K562 (cell line): Measurements from ENCODE around the gene MYOM3. TPM values are rescaled to one million over a fixed set of nuclear protein-coding genes. Genes with fewer than 3 reads are reported as not detected.
A peak's percentile ranks its signal among the peaks of the same experiment; 100 is the strongest.

Experiments
- ATAC-seq: fragments of 200-7000 bp; cut with Tn5 transposase; 3 replicates; pipeline ENCODE4 v1.9.1; 2020; ENCODE audit warnings: moderate library complexity
- BruUV-seq: library from RNA; stranded (reverse); fragments of 400-500 nt; replicated peaks from 2 replicates; lab custom pipeline; 2021; lab: Mats Ljungman, UMichigan
- CTCF ChIA-PET: fragments of 300-600 bp; formaldehyde crosslinking; extraction: SDS; loops from one replicate; lab custom pipeline; 2021; ENCODE audit warnings: low intra/inter-chr PET ratio; lab: Yijun Ruan, JAX
- POLR2A ChIA-PET: fragments of 300-600, 350-650 bp; sonication (Branson Sonifier 250); formaldehyde crosslinking; extraction: SDS; loops from one replicate; lab custom pipeline; 2021; ENCODE audit warnings: antibody characterized with exemption, inconsistent platforms; lab: Yijun Ruan, JAX
- DNase-seq, 4 experiments: peaks; one replicate each; pipeline versions ENCODE4 v3.0.0 to v3.0.0-alpha.2; 2011 to 2018; ENCODE audit warnings: low spot score in 3 of 4, mixed read lengths in 3 of 4; ENCODE audit errors: extremely low read depth in 1 of 4
- FAIRE-seq: peaks from 2 replicates; lab custom pipeline; 2011; peaks lifted over from hg19 to GRCh38; lab: Jason Lieb, UNC
- H2AFZ ChIP-seq: 2 replicates; pipeline ENCODE4 v1.6.0; 2011; ENCODE audit warnings: low read depth, low read length, control low read depth, inconsistent platforms
- H3K27ac ChIP-seq: fragments of 200-600 bp; 3 replicates; pipeline ENCODE4 v1.8.0; 2011; ENCODE audit warnings: low read depth, mild to moderate bottlenecking, control low read depth, inconsistent platforms, low read length, moderate library complexity, mixed read lengths; ENCODE audit errors: extremely low read depth
- H3K27me3 ChIP-seq, 2 experiments: fragments of 300-600 bp in 1 of 2; 2 replicates in 1 of 2; 3 replicates in 1 of 2; pipeline versions ENCODE4 v1.6.0 to v1.8.0; 2011; ENCODE audit warnings: inconsistent platforms in 2 of 2, low read length in 2 of 2, mild to moderate bottlenecking in 1 of 2, mixed read lengths in 1 of 2, moderate library complexity in 1 of 2; ENCODE audit not compliant: control insufficient read depth in 2 of 2, insufficient read depth in 2 of 2
- H3K36me3 ChIP-seq: fragments of 300-600 bp; 3 replicates; pipeline ENCODE4 v1.8.0; 2011; ENCODE audit warnings: mild to moderate bottlenecking, low read length, inconsistent platforms; ENCODE audit not compliant: control insufficient read depth, insufficient read depth
- H3K4me1 ChIP-seq, 2 experiments: fragments of 200-600 bp in 1 of 2; replicated peaks in 1 of 2; 2 replicates in 1 of 2; 3 replicates in 1 of 2; pipeline versions ENCODE4 v1.5.1 to v1.8.0; 2011; ENCODE audit warnings: inconsistent platforms in 2 of 2, low read length in 2 of 2, mild to moderate bottlenecking in 1 of 2, mixed read lengths in 1 of 2, moderate library complexity in 1 of 2; ENCODE audit not compliant: control insufficient read depth in 2 of 2, insufficient read depth in 2 of 2
- H3K4me2 ChIP-seq: 2 replicates; pipeline ENCODE4 v1.6.1; 2011; ENCODE audit warnings: low read length, control low read depth, inconsistent platforms, mixed read lengths; ENCODE audit not compliant: insufficient read depth
- H3K4me3 ChIP-seq: fragments of 200-600 bp; sonication (generic), shearing (Covaris generic); 2 replicates; pipeline ENCODE4 v1.5.1; 2016; ENCODE audit warnings: control low read depth, inconsistent platforms
- H3K79me2 ChIP-seq: fragments of 200-600 bp; 3 replicates; pipeline ENCODE4 v1.8.0; 2011; ENCODE audit warnings: low read length, inconsistent platforms; ENCODE audit not compliant: control insufficient read depth, insufficient read depth
- H3K9ac ChIP-seq, 2 experiments: 2 replicates each; pipeline versions ENCODE4 v1.6.0 to v1.6.1; 2011; ENCODE audit warnings: low read depth in 2 of 2, low read length in 2 of 2, control low read depth in 1 of 2, inconsistent platforms in 1 of 2, mild to moderate bottlenecking in 1 of 2, mixed read lengths in 1 of 2; ENCODE audit not compliant: insufficient read depth in 1 of 2
- H3K9me1 ChIP-seq: one replicate; pipeline ENCODE4 v1.6.0; 2011; ENCODE audit warnings: inconsistent platforms, mild to moderate bottlenecking, low read length, moderate library complexity; ENCODE audit not compliant: control insufficient read depth, insufficient read depth
- H3K9me3 ChIP-seq: replicated peaks from 2 replicates; pipeline ENCODE4 v1.5.1; 2011; ENCODE audit warnings: low read depth, low read length, inconsistent platforms; ENCODE audit not compliant: control insufficient read depth, insufficient read depth
- H4K20me1 ChIP-seq: replicated peaks from 2 replicates; pipeline ENCODE4 v1.6.1; 2011; ENCODE audit warnings: low read length, inconsistent platforms, mixed read lengths; ENCODE audit not compliant: control insufficient read depth, insufficient read depth
- ZFP36 ChIP-seq: fragments of 150-350 bp; IDR thresholded peaks from 2 replicates; pipeline ENCODE4 v1.6.1; 2018; ENCODE audit warnings: low read length, low read depth; ENCODE audit not compliant: partially characterized antibody
- WGBS: fragments of 100-300 bp; shearing (Covaris generic); methylation state at CpG from one replicate; pipeline ENCODE4 v1.1.6; 2016; ENCODE audit warnings: low coverage, mixed read lengths; ENCODE audit not compliant: insufficient coverage; ENCODE audit errors: missing lambda C conversion rate; 5-methylcytosine and 5-hydroxymethylcytosine counted together
- in situ Hi-C: fragments of 300-500 bp; cut with MboI; formaldehyde crosslinking; loops from 4 replicates; pipeline ENCODE4 v1.15.0; 2018; ENCODE audit warnings: inconsistent platforms, mixed read lengths
- intact Hi-C: fragments of 100-400 bp; cut with micrococcal nuclease; formaldehyde crosslinking; loops from 2 replicates; pipeline ENCODE4 v1.14.2; 2022
- polyA plus RNA-seq, 8 experiments: library from polyadenylated mRNA; depleted of rRNA in 4 of 8; stranded (reverse) in 5 of 8; unstranded in 3 of 8; fragments of >200 nt; fragmentation: Nextera tagmentation in 2 of 8; fragmentation: Illumina TruSeq in 1 of 8; extraction: Ambion mirVana in 2 of 8; extraction: Trizol in 1 of 8; gene quantifications; 2 replicates each; pipeline versions ENCODE4 v1.2.1 to v1.2.3, GENCODE V29; 2011 to 2014; ENCODE audit warnings: inconsistent platforms in 1 of 8, missing spikeins in 1 of 8
- total RNA-seq, 7 experiments: library from RNA; depleted of rRNA in 6 of 7; stranded (reverse); fragments of >200 nt in 6 of 7; fragmentation: Illumina TruSeq in 2 of 7; extraction: Trizol in 2 of 7; gene quantifications; 2 replicates each; pipeline versions ENCODE4 v1.2.1 to v1.2.3, GENCODE V29; 2011 to 2021; ENCODE audit warnings: low replicate concordance in 1 of 7
- TF ChIP-seq, protein P1 (sequence below): fragments of 150-350 bp; conservative IDR thresholded peaks from 2 replicates; pipeline ENCODE4 v1.6.1; 2014; ENCODE audit warnings: low read length

MYOM3 gene
- total and polyA plus RNA-seq, 9 of the 15 experiments (the other 6 are each of a cell fraction or from before 2014, with no cell fraction given): 0.01 TPM; not detected in 8

- POLR2A ChIA-PET: interaction anchor here (1.2 to 1.5 kb wide), 2 partner anchors 11 to 15 kb away, joined by 3 read pairs; no protein-coding TSS in a partner anchor
- 2% methylated on average over 4 of the region's 4 CpGs for WGBS
- H3K4me2 ChIP-seq: no peak overlapping the region
- H3K9ac ChIP-seq: no peak overlapping the region
- H2AFZ ChIP-seq: no peak overlapping the region
- intact Hi-C loops (no loop called here), in situ Hi-C loops (no loop called here)
- H3K36me3 ChIP-seq: no peaks in the 10 kb centered on the region
- DNase-seq: no peak
- no peak for FAIRE-seq
- H3K27me3 ChIP-seq: peaks cover 3 to 40% of the 10 kb centered on the region in 2 experiments; a peak in 3 of 5 replicates
- no peak overlapping the region for H3K27ac ChIP-seq
- peak; percentile 58 for TF ChIP-seq ZFP36
- TF ChIP-seq, protein P1, sequence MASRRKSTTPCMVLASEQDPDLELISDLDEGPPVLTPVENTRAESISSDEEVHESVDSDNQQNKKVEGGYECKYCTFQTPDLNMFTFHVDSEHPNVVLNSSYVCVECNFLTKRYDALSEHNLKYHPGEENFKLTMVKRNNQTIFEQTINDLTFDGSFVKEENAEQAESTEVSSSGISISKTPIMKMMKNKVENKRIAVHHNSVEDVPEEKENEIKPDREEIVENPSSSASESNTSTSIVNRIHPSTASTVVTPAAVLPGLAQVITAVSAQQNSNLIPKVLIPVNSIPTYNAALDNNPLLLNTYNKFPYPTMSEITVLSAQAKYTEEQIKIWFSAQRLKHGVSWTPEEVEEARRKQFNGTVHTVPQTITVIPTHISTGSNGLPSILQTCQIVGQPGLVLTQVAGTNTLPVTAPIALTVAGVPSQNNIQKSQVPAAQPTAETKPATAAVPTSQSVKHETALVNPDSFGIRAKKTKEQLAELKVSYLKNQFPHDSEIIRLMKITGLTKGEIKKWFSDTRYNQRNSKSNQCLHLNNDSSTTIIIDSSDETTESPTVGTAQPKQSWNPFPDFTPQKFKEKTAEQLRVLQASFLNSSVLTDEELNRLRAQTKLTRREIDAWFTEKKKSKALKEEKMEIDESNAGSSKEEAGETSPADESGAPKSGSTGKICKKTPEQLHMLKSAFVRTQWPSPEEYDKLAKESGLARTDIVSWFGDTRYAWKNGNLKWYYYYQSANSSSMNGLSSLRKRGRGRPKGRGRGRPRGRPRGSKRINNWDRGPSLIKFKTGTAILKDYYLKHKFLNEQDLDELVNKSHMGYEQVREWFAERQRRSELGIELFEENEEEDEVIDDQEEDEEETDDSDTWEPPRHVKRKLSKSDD: no peak
- H3K9me1 ChIP-seq: no peaks in the 10 kb centered on the region
- H4K20me1 ChIP-seq: peaks cover 6% of the 10 kb centered on the region; the same call in 1 of the 2 replicates
- no TSS peak for BruUV-seq
- H3K79me2 ChIP-seq: no peaks in the 10 kb centered on the region
- no peak overlapping the region for H3K4me3 ChIP-seq
- H3K4me1 ChIP-seq: no peaks in the 10 kb centered on the region
- no peak for ATAC-seq
- CTCF ChIA-PET: interaction anchor here (0.5 kb wide), 1 partner anchor 81 kb away, joined by 4 read pairs; no protein-coding TSS in a partner anchor
- no peaks in the 10 kb centered on the region for H3K9me3 ChIP-seq
Measured at GRCh38 chr1:24125456-24125855, 13.5 kb upstream of the MYOM3 start.
